ENCODE results near the gene C9orf57.

C9orf57 gene

GRCh38 chr9:72041369-72041768 is 19.0 kb downstream of the C9orf57 start:
- TF ChIP-seq GABPA (IDR thresholded peaks at IDR 0.05; ENCODE audit: low read depth) (no peak), SPI1 (IDR thresholded peaks at IDR 0.05; ENCODE audit: borderline replicate concordance, low read depth) (no peak), POLR2AphosphoS5 (IDR thresholded peaks at IDR 0.05; ENCODE audit: low read depth) (no peak), REST (IDR thresholded peaks at IDR 0.05; ENCODE audit: insufficient replicate concordance, low read depth) (no peak), CTCF (IDR thresholded peaks at IDR 0.05; ENCODE audit: insufficient read depth, low read length) (no peak)
- Histone ChIP-seq H3K27ac (replicated peaks) (no peak overlapping the region), H3K27me3 (ENCODE audit: insufficient read depth, poor library complexity, severe bottlenecking) (no peaks in the 10 kb centered on the region), H3K4me3 (replicated peaks; ENCODE audit: insufficient read depth, low read length) (no peak overlapping the region)
- no peak for DNase-seq (ENCODE audit: low read depth in 1 of 2, low spot score in 1 of 2)

- Histone ChIP-seq H3K27me3 (ENCODE audit: insufficient read depth, poor library complexity, severe bottlenecking) (no peaks in the 10 kb centered on the region), H3K4me3 (replicated peaks; ENCODE audit: insufficient read depth, low read length) (no peak overlapping the region), H3K27ac (replicated peaks) (no peak overlapping the region)
- DNase-seq (ENCODE audit: low read depth in 1 of 2, low spot score in 1 of 2) = no peak
- TF ChIP-seq SPI1 (IDR thresholded peaks at IDR 0.05; ENCODE audit: borderline replicate concordance, low read depth) = no peak
- TF ChIP-seq GABPA (IDR thresholded peaks at IDR 0.05; ENCODE audit: low read depth) = no peak
- no peak for TF ChIP-seq POLR2AphosphoS5 (IDR thresholded peaks at IDR 0.05; ENCODE audit: low read depth)
- TF ChIP-seq CTCF (IDR thresholded peaks at IDR 0.05; ENCODE audit: insufficient read depth, low read length) = no peak
- no peak for TF ChIP-seq REST (IDR thresholded peaks at IDR 0.05; ENCODE audit: insufficient replicate concordance, low read depth)
These were observed 20.9 kb downstream of the C9orf57 start for GRCh38 chr9:72039532-72039931.

GRCh38 chr9:72038890-72039410 is 21.5 kb downstream of the C9orf57 start:
- no peak overlapping the region for H3K4me3 ChIP-seq (replicated peaks; ENCODE audit: insufficient read depth, low read length)

More at GRCh38 chr9:72038890-72039410, 21.5 kb downstream of the C9orf57 start:
- DNase-seq (ENCODE audit: low read depth in 1 of 2, low spot score in 1 of 2) = peak; percentile 51 to 62
- H3K27ac ChIP-seq (replicated peaks) = no peak overlapping the region
- TF ChIP-seq SPI1 (IDR thresholded peaks at IDR 0.05; ENCODE audit: borderline replicate concordance, low read depth) = no peak
- peak; percentile 90 for TF ChIP-seq CTCF (IDR thresholded peaks at IDR 0.05; ENCODE audit: insufficient read depth, low read length)
- no peaks in the 10 kb centered on the region for H3K27me3 ChIP-seq (ENCODE audit: insufficient read depth, poor library complexity, severe bottlenecking)

All from HL-60 (cell line).